HG03095 (cell line): ENCODE data around the gene COL8A1.
"Not testable (repeated sequence)": the region's sequence is repeated elsewhere in the genome, so short reads cannot be mapped to it uniquely, and the experiment has no call there.

Experiments used
- ATAC-seq: cut with Tn5 transposase; IDR thresholded peaks from one replicate; pipeline ENCODE4 v1.9.1; 2021; ENCODE audit warnings: moderate library complexity; ENCODE audit not compliant: unreplicated experiment

The COL8A1 gene

DNA sequence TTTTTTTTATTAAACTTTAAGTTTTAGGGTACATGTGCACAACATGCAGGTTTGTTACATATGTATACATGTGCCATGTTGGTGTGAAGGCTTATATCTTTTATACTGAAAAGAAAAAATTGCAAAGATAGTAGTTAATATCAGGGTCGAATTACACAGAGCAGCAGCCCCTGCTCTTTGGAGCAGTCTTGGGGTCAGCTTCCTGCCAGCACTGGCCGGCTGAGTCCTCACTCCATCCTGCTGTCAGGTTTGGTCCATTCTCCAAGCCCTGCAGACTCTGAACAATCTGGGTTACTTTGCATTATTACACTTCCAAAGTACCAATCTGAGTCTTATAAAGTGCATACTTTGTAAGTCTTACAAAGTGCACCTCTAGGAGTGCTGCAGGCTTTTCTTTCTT, 66.0 kb downstream of the COL8A1 start:
- no peak for ATAC-seq

- ATAC-seq, result no peak
These were observed 68.0 kb downstream of the COL8A1 start for GRCh38 chr3:99706410-99706809.

DNA sequence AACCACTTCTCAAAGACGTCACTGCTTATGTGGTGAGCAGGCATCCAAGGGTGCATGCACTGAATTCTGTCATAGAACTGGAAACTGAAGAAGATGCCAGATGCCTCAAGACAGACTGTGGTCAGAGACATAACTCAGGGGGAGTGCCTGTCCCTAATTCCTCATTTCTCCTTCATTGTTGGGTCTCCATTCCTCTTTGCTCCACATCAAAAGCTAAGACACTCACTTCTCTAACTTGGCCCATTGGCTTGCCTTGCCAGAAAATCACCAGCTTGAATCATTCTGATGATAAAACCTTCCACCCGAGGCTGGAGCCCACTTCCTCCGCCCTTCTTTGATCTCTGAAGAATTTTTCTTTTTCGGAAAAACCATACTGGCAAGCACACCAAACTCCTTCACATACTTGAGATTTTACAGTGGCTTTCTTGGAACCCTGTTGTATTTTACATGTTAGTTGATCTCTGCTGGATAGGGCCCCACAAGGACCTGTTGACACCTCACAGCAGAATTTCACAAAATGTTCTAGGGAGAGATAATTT, 69.9 kb downstream of the COL8A1 start:
- ATAC-seq, result no peak

DNA sequence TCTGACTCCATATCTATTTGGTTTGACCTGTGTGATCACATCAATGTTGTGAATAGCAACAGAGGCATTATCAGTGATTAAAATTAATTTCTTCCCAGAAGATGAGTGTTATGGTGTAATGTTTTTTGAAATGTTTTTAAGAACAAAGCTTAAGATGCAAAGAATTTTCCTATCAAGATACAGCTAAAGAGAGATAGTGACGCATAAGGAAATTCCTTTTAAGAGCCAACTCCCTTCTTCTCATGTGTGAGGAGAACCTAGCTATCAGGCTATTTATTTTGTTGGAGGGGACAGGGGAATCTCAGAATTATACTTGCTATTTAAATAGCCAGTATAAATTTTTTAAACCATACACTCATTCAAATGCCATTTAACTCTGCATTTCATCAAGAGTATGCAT, 71.3 kb downstream of the COL8A1 start:
- no peak for ATAC-seq

DNA sequence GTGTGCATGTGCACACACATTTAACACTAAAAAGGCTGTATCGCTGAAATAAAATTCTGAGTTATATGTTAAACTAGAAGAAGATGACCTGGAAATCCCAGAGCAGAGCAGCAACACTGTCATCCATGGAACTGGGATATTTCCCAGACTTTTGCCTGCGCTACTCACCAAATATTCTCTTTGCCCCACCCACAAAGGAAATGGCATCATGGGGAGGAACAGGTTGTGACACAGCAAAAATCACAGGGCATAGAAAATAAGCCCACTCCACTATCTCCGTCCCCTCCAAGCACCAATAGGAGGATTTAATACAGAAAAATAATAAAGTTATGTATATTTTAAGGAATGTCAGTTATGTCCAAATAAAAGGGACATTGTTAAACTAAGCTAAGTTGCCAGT, 71.7 kb downstream of the COL8A1 start:
- no peak for ATAC-seq

- no peak for ATAC-seq
These were observed 73.0 kb downstream of the COL8A1 start for GRCh38 chr3:99711351-99711750.

DNA sequence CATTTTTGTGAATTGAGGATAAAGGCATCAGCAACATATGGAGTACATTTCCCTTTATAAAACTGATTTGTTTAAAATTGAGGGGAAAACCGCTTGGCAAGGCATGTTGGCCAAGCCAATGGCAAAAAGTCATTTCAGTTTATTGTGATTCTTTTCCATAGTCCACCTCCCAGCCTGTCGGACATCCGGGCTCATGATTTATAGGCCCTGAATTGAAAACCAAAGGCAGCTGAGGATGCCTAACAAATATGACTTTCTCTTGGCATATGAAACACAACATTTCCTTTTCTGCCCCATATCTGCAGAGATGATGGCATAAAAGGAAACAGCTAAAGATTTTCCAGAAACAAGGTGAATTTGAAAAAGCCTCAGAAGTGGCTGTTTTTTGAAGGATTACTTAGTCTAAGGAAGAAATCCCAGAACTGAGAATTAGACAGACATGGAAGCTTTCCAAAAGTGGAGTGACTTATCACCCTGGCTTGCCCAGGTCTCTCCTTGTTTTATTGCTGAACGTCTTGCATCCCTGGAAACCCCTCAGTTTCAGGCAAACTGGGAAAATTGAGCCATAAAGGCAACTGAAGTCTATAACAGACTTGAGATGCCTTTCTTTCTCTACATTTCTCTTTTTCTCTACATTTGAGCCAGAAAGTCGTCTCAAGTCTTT, 74.0 kb downstream of the COL8A1 start:
- ATAC-seq, result no peak

DNA sequence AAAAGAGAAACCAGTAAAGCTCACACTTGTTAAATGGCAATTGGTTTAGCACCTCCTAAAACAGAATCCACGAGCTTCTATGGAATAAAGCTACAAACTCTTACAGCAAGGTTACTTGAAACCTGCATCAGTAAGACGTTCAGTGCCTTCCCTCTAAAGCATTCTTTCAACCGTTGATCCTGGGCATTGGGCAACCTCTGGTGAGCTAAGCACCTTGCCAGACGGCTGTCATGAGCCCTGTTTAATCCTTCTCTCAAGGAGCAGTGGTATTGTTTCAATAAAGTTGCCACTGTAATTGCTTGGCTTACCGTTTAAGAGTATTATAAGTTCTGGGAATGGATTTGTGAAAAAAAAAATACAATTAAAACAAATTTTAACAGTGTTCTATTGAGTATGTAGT, 75.0 kb downstream of the COL8A1 start:
- no peak for ATAC-seq

GRCh38 chr3:99714146-99714545, 75.8 kb downstream of the COL8A1 start:
- no peak for ATAC-seq

GRCh38 chr3:99714575-99714974, 76.2 kb downstream of the COL8A1 start:
- ATAC-seq, result no peak

- no peak for ATAC-seq
These were observed 78.1 kb downstream of the COL8A1 start for GRCh38 chr3:99716463-99716995.

GRCh38 chr3:99720985-99721632, 82.7 kb downstream of the COL8A1 start:
- ATAC-seq, result no peak

- no peak for ATAC-seq
These were observed 83.2 kb downstream of the COL8A1 start for GRCh38 chr3:99721633-99722007.

DNA sequence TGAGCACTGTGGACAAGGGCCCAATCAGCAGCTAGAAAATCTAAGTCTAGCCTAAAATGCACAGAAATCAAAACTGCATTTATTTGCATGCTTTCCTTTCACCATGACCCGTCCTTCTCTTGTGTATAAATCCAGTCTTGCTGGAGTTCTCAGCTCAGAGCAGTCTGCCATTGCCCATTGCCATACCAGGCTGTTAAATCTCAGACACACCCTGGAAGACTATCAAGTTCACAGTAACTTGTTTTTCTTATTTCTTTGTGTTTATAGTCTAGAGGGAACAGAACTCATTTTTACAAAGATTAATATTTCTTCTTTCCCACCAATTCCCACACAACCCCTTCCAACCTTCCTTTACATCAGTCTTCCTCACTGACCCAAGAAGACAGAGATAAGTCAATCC, 85.9 kb downstream of the COL8A1 start:
- ATAC-seq, result no peak

GRCh38 chr3:99730870-99731269, 92.5 kb downstream of the COL8A1 start:
- ATAC-seq, result no peak

DNA sequence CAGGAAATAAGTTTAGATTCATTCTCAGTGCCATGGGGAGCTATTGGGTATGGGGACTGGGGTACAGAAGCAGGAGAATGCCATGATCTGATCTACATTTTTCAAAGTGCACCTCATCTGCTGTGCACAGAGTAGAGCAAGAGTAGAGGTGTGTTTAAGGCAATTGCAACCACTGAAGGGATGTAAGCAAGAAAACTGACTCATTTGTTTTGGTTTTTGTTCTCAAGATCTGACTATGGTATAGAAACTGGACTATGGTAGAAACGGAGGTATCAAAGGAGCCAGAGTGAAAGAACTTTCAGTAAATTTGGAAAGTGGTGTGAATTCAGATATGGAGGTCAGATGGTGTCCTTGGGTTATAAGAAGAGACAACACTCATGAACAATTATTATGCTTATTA, 93.1 kb downstream of the COL8A1 start:
- ATAC-seq, result no peak

GRCh38 chr3:99740371-99740770, 102.0 kb downstream of the COL8A1 start:
- not testable (repeated sequence) for ATAC-seq

GRCh38 chr3:99741588-99741987, 103.2 kb downstream of the COL8A1 start:
- no peak for ATAC-seq

DNA sequence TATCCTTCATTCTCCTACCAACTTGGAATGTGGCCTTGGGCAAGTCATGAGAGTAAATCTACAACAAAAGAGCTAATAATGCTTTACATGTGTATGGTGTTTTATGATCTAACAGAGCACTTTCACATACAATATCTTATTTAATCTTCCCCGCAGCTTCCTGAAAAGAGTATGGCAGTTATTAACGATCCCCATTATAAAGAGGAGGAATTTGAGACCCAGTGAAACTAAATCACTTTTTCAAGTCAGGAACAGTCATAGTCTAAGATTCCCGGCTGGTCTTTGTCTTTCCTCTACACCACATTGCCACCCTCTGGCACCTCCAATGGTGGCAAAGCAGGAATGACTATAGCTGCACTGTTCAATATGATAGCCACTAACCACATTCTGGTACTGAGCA, 109.5 kb downstream of the COL8A1 start:
- no peak for ATAC-seq

GRCh38 chr3:99751649-99752048, 113.3 kb downstream of the COL8A1 start:
- ATAC-seq, result no peak

DNA sequence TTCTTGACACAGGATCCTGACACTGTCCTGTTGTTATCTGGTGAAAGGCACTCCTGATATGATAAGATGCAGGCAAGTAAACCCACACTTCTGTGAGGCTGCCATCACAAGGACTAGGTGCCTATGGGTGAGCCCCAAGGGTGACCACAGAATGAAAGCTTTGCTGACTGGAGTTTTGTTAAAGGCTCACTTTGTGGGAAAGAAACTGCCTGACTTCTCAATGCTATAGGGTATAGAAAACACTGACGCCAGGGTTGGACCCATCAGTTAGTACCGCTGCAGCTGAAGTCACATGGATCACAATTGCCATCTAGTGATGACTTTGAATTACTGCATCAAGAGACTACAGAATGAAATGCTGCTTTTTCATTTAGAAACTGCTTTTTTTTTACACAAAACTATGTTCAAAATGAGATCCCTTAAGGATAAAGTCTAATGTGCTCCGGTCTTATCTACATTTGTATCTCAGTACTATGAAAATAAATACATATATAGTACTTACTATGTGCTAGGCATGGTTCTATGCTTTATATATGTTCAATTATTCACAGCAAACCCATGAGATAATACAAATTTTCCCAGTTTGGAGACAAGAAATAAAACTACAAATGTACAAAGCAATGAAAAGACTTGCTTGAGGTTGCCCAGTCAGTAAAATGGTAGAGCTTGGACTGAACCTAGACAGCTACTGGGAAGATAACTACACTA, 115.0 kb downstream of the COL8A1 start:
- peak; percentile 92 for ATAC-seq

DNA sequence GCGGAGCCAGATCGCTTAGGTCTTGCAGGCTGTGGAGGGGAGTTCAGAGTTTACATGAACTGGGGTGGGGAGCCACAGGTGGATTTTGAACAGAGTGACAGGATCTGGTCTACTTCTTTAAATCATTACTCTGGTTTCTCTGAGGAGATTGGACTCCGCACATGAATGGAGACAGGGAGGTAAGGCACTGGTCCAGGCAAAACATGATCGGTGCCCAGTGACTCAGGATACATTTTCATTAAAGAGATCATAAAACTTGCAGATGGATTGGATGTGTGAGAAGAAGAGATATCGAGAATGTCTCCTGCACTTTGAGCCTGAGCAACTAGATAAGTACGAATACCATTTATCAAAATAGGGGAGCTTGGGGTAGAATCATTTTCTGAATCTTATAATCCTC, 117.4 kb downstream of the COL8A1 start:
- ATAC-seq, result no peak
